Esophagus squamous epithelium (tissue), 5 donors: ENCODE measurements around the gene PLOD1. TPM values are rescaled to one million over a fixed set of nuclear protein-coding genes. Genes with fewer than 3 reads are reported as not detected.

ENCODE experiments used
- DNase-seq: peaks from one replicate; lab custom pipeline; 2025; lab: John Stamatoyannopoulos, UW
- H3K27ac ChIP-seq, 4 donors: fragments of 200-600 bp; sonication (generic); one replicate each; pipeline ENCODE4 v1.5.1; 2016 to 2019; ENCODE audit warnings: mild to moderate bottlenecking in 1 of 4
- H3K27me3 ChIP-seq, 4 donors: fragments of 200-600 bp; sonication (generic); 1 replicate in 3 of 4; 2 replicates in 1 of 4; pipeline versions ENCODE4 v1.5.1 to v1.6.0; 2017 to 2021; ENCODE audit warnings: antibody characterized with exemption in 1 of 4
- H3K36me3 ChIP-seq, 3 donors: fragments of 200-600 bp; sonication (generic); one replicate each; pipeline ENCODE4 v1.5.1; 2016 to 2019
- H3K4me1 ChIP-seq, 3 donors: fragments of 200-600 bp; sonication (generic); one replicate each; pipeline ENCODE4 v1.5.1; 2017 to 2019
- H3K4me3 ChIP-seq, 4 donors: fragments of 200-600 bp; sonication (generic); 1 replicate in 3 of 4; 2 replicates in 1 of 4; pipeline ENCODE4 v1.5.1; 2016 to 2019; ENCODE audit warnings: mild to moderate bottlenecking in 2 of 4, moderate library complexity in 1 of 4
- H3K9me3 ChIP-seq, 3 donors: fragments of 200-600 bp; sonication (generic); one replicate each; pipeline ENCODE4 v1.5.1; 2016 to 2019
- POLR2A ChIP-seq, 4 donors: fragments of 450-650 bp; IDR thresholded peaks; one replicate each; pipeline ENCODE4 v1.6.1; 2017; ENCODE audit warnings: antibody characterized with exemption in 4 of 4, mild to moderate bottlenecking in 4 of 4, moderate library complexity in 3 of 4
- WGBS, 2 donors: methylation state at CpG; one replicate each; pipeline ENCODE4 v1.1.5; 2018; 5-methylcytosine and 5-hydroxymethylcytosine counted together
- intact Hi-C: fragments of 100-400 bp; cut with DNase I; formaldehyde crosslinking; loops from one replicate; pipeline ENCODE4 v1.15.0; 2022
- total RNA-seq, 4 donors: library from RNA; depleted of rRNA; stranded (reverse); fragments of >200 nt; gene quantifications; one replicate each; pipeline ENCODE4 v1.1.0, GENCODE V29; 2016
- TF ChIP-seq, protein P1 (sequence below), 6 experiments: fragments of 450-650 bp in 4 of 6; fragments of 200-600 bp in 2 of 6; sonication (generic) in 2 of 6; IDR thresholded peaks; one replicate each; pipeline ENCODE4 v1.5.1; 2016 to 2019; ENCODE audit warnings: antibody characterized with exemption in 6 of 6, mild to moderate bottlenecking in 4 of 6, moderate library complexity in 4 of 6
- donor health status: DM: yes; HTN: yes; CAD: no.

PLOD1 gene
- total RNA-seq, 4 donors from 2014 or later, result 29.8 to 38.1 (median 34.3) TPM

DNA sequence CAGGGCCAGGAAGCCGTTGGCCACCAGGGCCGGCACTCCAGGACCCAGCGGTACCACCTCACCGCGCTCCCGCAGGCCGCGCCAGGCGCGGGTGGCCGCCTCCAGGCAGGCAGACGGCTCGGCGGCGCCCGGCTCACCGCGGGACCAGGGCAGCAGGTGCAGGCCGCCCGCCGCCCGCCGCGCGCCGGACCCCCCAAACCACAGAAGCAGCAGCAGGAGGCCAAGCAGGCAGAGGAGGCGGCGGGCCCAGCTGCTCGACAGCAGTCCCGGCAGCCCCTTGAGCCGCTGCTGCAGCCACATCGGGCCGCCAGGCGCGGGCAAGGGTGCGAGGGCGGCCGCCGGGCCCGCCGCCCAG is 8.6 kb upstream of the PLOD1 start:
- DNase-seq, result no peak
- H3K36me3 ChIP-seq, result peaks cover 5 to 30% (median 10%) of the 10 kb centered on the region in 3 donors
- no CpG with 5 or more reads among the region's 41 CpGs for whole genome bisulfite sequencing, 2 donors
- peak overlapping the region; percentile 58 to 81 (median 69) for H3K4me3 ChIP-seq
- peaks cover 41 to 87% (median 45%) of the 10 kb centered on the region in 3 donors for H3K4me1 ChIP-seq
- peak overlapping the region; percentile 20 to 83 (median 82) for H3K27ac ChIP-seq
- no peak for TF ChIP-seq POLR2A (IDR thresholded peaks at IDR 0.05)
- TF ChIP-seq, protein P1, sequence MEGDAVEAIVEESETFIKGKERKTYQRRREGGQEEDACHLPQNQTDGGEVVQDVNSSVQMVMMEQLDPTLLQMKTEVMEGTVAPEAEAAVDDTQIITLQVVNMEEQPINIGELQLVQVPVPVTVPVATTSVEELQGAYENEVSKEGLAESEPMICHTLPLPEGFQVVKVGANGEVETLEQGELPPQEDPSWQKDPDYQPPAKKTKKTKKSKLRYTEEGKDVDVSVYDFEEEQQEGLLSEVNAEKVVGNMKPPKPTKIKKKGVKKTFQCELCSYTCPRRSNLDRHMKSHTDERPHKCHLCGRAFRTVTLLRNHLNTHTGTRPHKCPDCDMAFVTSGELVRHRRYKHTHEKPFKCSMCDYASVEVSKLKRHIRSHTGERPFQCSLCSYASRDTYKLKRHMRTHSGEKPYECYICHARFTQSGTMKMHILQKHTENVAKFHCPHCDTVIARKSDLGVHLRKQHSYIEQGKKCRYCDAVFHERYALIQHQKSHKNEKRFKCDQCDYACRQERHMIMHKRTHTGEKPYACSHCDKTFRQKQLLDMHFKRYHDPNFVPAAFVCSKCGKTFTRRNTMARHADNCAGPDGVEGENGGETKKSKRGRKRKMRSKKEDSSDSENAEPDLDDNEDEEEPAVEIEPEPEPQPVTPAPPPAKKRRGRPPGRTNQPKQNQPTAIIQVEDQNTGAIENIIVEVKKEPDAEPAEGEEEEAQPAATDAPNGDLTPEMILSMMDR (IDR thresholded peaks at IDR 0.05), result no peak
- intact Hi-C loops, result no loop called here
- no peaks in the 10 kb centered on the region for H3K9me3 ChIP-seq
- no peaks in the 10 kb centered on the region for H3K27me3 ChIP-seq

- Histone ChIP-seq H3K27ac (no peak overlapping the region), H3K36me3 (peaks cover 0 to 9% (median 3%) of the 10 kb centered on the region in 3 donors), H3K27me3 (no peaks in the 10 kb centered on the region), H3K4me1 (peaks cover 36 to 71% (median 46%) of the 10 kb centered on the region in 3 donors), H3K9me3 (no peaks in the 10 kb centered on the region), H3K4me3 (no peak overlapping the region)
- intact Hi-C loops, result no loop called here
- 39 to 48% methylated on average over 5 of the region's 5 CpGs for WGBS, 2 donors
- TF ChIP-seq, protein P1 (IDR thresholded peaks at IDR 0.05), result no peak
- no peak for TF ChIP-seq POLR2A (IDR thresholded peaks at IDR 0.05)
- no peak for DNase-seq
These were observed 6.5 kb upstream of the PLOD1 start for GRCh38 chr1:11927866-11928592.

GRCh38 chr1:11929849-11930248 is 4.7 kb upstream of the PLOD1 start:
- H3K4me1 ChIP-seq, result peaks cover 19 to 66% (median 37%) of the 10 kb centered on the region in 3 donors
- DNase-seq, result no peak
- peak overlapping the region in 3 of 4 donors; percentile 57 to 65 (median 62) for H3K27ac ChIP-seq
- peak overlapping the region in 1 of 4 donors; percentile 26 for H3K4me3 ChIP-seq
- H3K36me3 ChIP-seq, result no peaks in the 10 kb centered on the region
- TF ChIP-seq POLR2A (IDR thresholded peaks at IDR 0.05), result no peak
- TF ChIP-seq, protein P1 (IDR thresholded peaks at IDR 0.05), result peak in 1 of 6 experiments; percentile 1
- H3K27me3 ChIP-seq, result no peaks in the 10 kb centered on the region
- intact Hi-C loops, result no loop called here
- H3K9me3 ChIP-seq, result no peaks in the 10 kb centered on the region
- WGBS, 2 donors, result 0 to 2% methylated on average over 5 of the region's 5 CpGs

DNA sequence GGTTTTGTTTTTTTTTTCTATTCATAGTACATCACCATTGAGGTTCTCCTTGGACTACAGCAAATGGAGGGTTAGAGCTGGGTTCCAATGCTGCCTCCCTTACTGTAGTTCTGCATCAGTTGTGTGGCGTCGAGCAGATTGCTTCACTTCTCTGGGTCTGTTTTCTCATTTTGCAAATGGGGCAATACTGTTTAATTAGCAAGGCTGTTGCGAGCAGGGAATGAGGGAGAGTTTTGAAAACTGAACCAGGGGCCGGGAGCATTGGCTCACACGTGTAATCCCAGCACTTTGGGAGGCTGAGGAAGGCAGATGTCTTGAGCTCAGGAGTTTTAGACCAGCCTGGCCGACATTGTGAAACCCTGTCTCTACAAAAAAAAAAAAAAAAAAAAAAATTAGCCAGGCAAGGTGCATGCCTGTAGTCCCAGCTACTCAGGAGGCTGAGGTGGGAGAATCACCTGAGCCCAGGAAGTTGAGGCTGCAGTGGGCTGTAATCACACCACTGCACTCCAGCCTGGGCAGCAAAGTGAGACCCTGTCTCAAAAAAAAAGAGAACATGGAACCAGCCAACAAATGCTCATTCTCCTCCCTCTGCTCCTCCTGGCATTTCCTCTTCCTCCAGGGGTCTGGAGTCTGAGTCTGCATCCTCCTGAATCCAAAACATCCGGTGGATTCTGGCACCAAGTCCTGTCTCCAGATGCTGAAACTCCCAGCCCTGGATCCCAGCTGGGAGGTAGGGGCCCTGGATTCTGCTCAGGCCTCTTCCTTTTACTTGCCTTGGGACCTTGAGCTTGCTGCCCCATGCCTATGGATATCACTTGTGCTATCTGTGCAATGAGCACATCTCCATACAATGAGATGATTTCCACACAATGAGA is 3.7 kb upstream of the PLOD1 start:
- WGBS, 2 donors, result 46 to 60% methylated on average over 4 to 7 of the region's 7 CpGs

More for the DNA sequence above, 3.7 kb upstream of the PLOD1 start:
- no peak for TF ChIP-seq POLR2A (IDR thresholded peaks at IDR 0.05)
- TF ChIP-seq, protein P1 (IDR thresholded peaks at IDR 0.05), result no peak
- no peak for DNase-seq
- Histone ChIP-seq H3K4me1 (peaks cover 11 to 68% (median 42%) of the 10 kb centered on the region in 3 donors), H3K4me3 (no peak overlapping the region), H3K27me3 (no peaks in the 10 kb centered on the region), H3K9me3 (no peaks in the 10 kb centered on the region), H3K36me3 (no peaks in the 10 kb centered on the region), H3K27ac (peak overlapping the region in 3 of 4 donors; percentile 57 to 65 (median 62))
- intact Hi-C loops, result no loop called here
